SU-DHL-6 (cell line): ENCODE data around the gene HSD17B8.

Experiments
- EZH2phosphoT487 ChIP-seq: fragments of 200-600 bp; sonication (generic), shearing (Covaris generic); conservative IDR thresholded peaks from 2 replicates; pipeline ENCODE4 v1.6.1; 2018; ENCODE audit warnings: mild to moderate bottlenecking, antibody characterized with exemption, low read length, moderate library complexity, mixed read lengths
- TF ChIP-seq, protein P1 (sequence below): fragments of 200-600 bp; sonication (generic); IDR thresholded peaks from one replicate; pipeline ENCODE4 v1.5.1; 2017; ENCODE audit warnings: antibody characterized with exemption, mild to moderate bottlenecking, low read length, moderate library complexity; ENCODE audit not compliant: insufficient read depth, poor library complexity, severe bottlenecking

DNA sequence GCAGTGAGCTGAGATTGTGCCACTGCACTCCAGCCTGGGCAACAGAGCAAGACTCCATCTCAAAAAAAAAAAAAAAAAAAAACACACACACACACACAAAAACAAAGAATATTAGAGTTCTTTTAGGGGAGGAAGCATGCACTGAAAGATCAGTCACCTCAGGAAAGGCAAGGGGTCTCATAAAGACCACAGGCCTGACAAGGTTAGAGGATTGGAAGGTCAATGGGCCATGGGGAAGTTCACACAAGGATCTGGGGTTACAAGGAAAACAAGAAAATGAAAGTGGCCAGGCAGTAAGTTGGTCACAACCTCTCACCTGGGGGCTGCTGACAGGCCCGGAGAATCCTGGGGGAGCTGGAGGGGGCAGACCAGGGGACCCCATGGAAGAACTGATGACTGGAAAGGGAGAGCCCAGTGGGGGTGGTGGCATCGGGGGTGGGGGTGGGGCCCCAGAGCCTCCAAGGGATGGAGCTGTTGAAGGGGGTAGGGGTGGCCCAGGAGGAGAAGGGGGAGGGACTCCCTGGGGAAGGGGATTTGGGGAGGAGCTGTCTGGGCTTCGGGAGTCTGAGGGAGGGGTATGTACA lies 5.5 kb upstream of the HSD17B8 start:
- TF ChIP-seq, protein P1, sequence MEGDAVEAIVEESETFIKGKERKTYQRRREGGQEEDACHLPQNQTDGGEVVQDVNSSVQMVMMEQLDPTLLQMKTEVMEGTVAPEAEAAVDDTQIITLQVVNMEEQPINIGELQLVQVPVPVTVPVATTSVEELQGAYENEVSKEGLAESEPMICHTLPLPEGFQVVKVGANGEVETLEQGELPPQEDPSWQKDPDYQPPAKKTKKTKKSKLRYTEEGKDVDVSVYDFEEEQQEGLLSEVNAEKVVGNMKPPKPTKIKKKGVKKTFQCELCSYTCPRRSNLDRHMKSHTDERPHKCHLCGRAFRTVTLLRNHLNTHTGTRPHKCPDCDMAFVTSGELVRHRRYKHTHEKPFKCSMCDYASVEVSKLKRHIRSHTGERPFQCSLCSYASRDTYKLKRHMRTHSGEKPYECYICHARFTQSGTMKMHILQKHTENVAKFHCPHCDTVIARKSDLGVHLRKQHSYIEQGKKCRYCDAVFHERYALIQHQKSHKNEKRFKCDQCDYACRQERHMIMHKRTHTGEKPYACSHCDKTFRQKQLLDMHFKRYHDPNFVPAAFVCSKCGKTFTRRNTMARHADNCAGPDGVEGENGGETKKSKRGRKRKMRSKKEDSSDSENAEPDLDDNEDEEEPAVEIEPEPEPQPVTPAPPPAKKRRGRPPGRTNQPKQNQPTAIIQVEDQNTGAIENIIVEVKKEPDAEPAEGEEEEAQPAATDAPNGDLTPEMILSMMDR = no peak
- no peak for TF ChIP-seq EZH2phosphoT487
